GM12864 (cell line): ENCODE data around the gene LVRN.
A peak's percentile ranks its signal among the peaks of the same experiment; 100 is the strongest.

Source experiments
- DNase-seq: peaks from one replicate; pipeline ENCODE4 v3.0.0-alpha.2; 2011; ENCODE audit warnings: low read depth
- H3K4me3 ChIP-seq: 2 replicates; pipeline ENCODE4 v1.5.1; 2011; ENCODE audit warnings: mild to moderate bottlenecking, low read depth, low read length, control low read depth
- TF ChIP-seq, protein P1 (sequence below): IDR thresholded peaks from 2 replicates; pipeline ENCODE4 v1.5.1; 2011; ENCODE audit warnings: low read depth, mild to moderate bottlenecking, moderate library complexity, low read length, control low read depth, inconsistent platforms; ENCODE audit errors: missing control alignments

LVRN gene

GRCh38 chr5:116023619-116024018, 61.3 kb downstream of the LVRN start:
- DNase-seq = no peak
- TF ChIP-seq, protein P1, sequence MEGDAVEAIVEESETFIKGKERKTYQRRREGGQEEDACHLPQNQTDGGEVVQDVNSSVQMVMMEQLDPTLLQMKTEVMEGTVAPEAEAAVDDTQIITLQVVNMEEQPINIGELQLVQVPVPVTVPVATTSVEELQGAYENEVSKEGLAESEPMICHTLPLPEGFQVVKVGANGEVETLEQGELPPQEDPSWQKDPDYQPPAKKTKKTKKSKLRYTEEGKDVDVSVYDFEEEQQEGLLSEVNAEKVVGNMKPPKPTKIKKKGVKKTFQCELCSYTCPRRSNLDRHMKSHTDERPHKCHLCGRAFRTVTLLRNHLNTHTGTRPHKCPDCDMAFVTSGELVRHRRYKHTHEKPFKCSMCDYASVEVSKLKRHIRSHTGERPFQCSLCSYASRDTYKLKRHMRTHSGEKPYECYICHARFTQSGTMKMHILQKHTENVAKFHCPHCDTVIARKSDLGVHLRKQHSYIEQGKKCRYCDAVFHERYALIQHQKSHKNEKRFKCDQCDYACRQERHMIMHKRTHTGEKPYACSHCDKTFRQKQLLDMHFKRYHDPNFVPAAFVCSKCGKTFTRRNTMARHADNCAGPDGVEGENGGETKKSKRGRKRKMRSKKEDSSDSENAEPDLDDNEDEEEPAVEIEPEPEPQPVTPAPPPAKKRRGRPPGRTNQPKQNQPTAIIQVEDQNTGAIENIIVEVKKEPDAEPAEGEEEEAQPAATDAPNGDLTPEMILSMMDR = no peak
- H3K4me3 ChIP-seq = no peak overlapping the region

DNA sequence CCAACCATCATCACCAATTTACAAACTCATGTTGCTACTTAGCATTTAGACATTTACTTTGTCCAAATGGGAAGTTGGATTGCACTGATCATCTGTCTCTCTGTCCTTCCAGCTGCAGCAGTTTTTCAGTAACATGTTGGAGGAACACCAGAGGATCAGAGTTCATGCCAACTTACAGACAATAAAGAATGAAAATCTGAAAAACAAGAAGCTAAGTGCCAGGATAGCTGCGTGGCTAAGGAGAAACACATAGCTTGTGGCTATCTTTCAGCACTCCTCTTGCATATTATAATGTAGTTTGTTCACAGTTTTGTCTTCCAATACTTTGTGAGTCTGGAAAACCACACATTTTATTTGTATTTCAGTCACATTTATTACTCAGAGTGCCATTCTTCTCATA, 63.6 kb downstream of the LVRN start:
- TF ChIP-seq, protein P1 = no peak
- no peak for DNase-seq

GRCh38 chr5:116032094-116032517, 69.8 kb downstream of the LVRN start, which contains the start of gene ARL14EPL:
Gene ARL14EPL (plus strand): TSS chr5:116032472. CDS start chr5:116051466, 18,994 bp downstream.
- H3K4me3 ChIP-seq = no peak within 1 kb of the TSS
- TF ChIP-seq, protein P1 = peak; percentile 50
- peak; percentile 39 for DNase-seq

More for the DNA sequence above, 63.6 kb downstream of the LVRN start:
- no peak overlapping the region for H3K4me3 ChIP-seq

DNA sequence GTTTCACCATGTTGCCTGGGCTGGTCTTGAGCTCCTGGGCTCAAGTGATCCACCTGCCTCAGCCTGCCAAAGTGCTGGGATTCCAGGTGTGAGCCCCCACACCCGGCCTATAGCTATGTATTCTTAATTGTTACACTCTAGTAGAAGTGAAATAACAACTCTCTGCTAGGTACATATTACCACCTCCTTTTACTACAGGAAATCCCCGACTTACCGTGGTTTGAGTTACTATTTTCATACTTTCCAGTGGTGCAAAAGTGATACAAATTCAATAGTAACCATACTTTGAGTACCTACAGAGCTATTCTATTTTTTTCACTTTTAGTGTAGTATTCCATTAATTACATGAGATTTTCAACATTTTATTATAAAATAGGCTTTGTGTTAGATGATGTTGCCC, 70.7 kb downstream of the LVRN start:
- TF ChIP-seq, protein P1 = no peak
- no peak for DNase-seq
- H3K4me3 ChIP-seq = no peak overlapping the region

GRCh38 chr5:116035123-116035522, 72.8 kb downstream of the LVRN start:
- no peak overlapping the region for H3K4me3 ChIP-seq
- TF ChIP-seq, protein P1 = no peak
- DNase-seq = no peak

GRCh38 chr5:116037236-116037822, 75.1 kb downstream of the LVRN start:
- DNase-seq = no peak
- H3K4me3 ChIP-seq = no peak overlapping the region
- TF ChIP-seq, protein P1 = peak; percentile 18

DNA sequence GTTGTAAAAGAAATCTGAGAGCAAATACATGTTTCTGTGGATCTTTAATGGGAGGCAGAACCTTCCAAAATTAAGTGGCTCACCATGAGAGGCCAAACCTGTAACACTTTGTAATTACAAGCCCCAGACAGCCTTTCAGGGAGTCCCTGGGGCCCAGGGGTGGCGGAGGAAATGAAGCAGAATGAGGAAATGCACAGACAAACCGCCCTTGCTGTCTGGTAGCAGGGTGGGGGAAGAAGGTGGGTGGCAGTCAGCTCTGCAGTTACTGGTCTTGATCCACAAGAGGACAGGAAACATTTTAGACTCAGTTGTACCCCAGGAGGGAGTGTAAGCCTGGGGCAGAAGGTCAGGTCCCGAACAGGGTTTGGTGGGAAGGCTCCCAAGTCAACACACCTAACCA, 76.5 kb downstream of the LVRN start:
- TF ChIP-seq, protein P1 = no peak
- no peak overlapping the region for H3K4me3 ChIP-seq
- DNase-seq = peak; percentile 34
